Liver (tissue), 3 donors: Measurements from ENCODE around the gene DCAF8.

Experiments used
- JUND ChIP-seq, 2 donors: IDR thresholded peaks; 2 replicates each; pipeline ENCODE4 v1.6.1; 2016; ENCODE audit warnings: antibody characterized with exemption in 2 of 2
- SP1 ChIP-seq: IDR thresholded peaks from 2 replicates; pipeline ENCODE4 v1.6.1; 2018; ENCODE audit warnings: antibody characterized with exemption, mild to moderate bottlenecking
- TF ChIP-seq, protein P1 (sequence below): fragments of 150-350 bp; IDR thresholded peaks from 2 replicates; pipeline ENCODE4 v1.5.1; 2017; ENCODE audit warnings: improper control_type of control experiment, low read depth, low read length; ENCODE audit not compliant: missing input control
- TF ChIP-seq, protein P2 (sequence below): IDR thresholded peaks from 2 replicates; pipeline ENCODE4 v1.6.1; 2016; ENCODE audit warnings: antibody characterized with exemption
- TF ChIP-seq, protein P3 (sequence below): IDR thresholded peaks from 2 replicates; pipeline ENCODE4 v1.6.1; 2016; ENCODE audit warnings: antibody characterized with exemption
- donor health status: healthy.
- donor health status: healthy.

- TF ChIP-seq, protein P1, sequence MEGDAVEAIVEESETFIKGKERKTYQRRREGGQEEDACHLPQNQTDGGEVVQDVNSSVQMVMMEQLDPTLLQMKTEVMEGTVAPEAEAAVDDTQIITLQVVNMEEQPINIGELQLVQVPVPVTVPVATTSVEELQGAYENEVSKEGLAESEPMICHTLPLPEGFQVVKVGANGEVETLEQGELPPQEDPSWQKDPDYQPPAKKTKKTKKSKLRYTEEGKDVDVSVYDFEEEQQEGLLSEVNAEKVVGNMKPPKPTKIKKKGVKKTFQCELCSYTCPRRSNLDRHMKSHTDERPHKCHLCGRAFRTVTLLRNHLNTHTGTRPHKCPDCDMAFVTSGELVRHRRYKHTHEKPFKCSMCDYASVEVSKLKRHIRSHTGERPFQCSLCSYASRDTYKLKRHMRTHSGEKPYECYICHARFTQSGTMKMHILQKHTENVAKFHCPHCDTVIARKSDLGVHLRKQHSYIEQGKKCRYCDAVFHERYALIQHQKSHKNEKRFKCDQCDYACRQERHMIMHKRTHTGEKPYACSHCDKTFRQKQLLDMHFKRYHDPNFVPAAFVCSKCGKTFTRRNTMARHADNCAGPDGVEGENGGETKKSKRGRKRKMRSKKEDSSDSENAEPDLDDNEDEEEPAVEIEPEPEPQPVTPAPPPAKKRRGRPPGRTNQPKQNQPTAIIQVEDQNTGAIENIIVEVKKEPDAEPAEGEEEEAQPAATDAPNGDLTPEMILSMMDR: no peak
- TF ChIP-seq, protein P2, sequence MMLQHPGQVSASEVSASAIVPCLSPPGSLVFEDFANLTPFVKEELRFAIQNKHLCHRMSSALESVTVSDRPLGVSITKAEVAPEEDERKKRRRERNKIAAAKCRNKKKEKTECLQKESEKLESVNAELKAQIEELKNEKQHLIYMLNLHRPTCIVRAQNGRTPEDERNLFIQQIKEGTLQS: no peak
- TF ChIP-seq SP1 (no peak), JUND (IDR thresholded peaks at IDR 0.05) (no peak)
- TF ChIP-seq, protein P3, sequence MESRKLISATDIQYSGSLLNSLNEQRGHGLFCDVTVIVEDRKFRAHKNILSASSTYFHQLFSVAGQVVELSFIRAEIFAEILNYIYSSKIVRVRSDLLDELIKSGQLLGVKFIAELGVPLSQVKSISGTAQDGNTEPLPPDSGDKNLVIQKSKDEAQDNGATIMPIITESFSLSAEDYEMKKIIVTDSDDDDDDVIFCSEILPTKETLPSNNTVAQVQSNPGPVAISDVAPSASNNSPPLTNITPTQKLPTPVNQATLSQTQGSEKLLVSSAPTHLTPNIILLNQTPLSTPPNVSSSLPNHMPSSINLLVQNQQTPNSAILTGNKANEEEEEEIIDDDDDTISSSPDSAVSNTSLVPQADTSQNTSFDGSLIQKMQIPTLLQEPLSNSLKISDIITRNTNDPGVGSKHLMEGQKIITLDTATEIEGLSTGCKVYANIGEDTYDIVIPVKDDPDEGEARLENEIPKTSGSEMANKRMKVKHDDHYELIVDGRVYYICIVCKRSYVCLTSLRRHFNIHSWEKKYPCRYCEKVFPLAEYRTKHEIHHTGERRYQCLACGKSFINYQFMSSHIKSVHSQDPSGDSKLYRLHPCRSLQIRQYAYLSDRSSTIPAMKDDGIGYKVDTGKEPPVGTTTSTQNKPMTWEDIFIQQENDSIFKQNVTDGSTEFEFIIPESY: no peak
Measured at GRCh38 chr1:160204526-160205241, 57.7 kb downstream of the DCAF8 start.
